K562 (cell line): ENCODE data around the gene FADS6. TPM values are rescaled to one million over a fixed set of nuclear protein-coding genes. Genes with fewer than 3 reads are reported as not detected.

ENCODE experiments used
- ATAC-seq: fragments of 200-7000 bp; cut with Tn5 transposase; 3 replicates; pipeline ENCODE4 v1.9.1; 2020; ENCODE audit warnings: moderate library complexity
- BruUV-seq: library from RNA; stranded (reverse); fragments of 400-500 nt; replicated peaks from 2 replicates; lab custom pipeline; 2021; lab: Mats Ljungman, UMichigan
- CTCF ChIA-PET: fragments of 300-600 bp; formaldehyde crosslinking; extraction: SDS; loops from one replicate; lab custom pipeline; 2021; ENCODE audit warnings: low intra/inter-chr PET ratio; lab: Yijun Ruan, JAX
- POLR2A ChIA-PET: fragments of 300-600, 350-650 bp; sonication (Branson Sonifier 250); formaldehyde crosslinking; extraction: SDS; loops from one replicate; lab custom pipeline; 2021; ENCODE audit warnings: antibody characterized with exemption, inconsistent platforms; lab: Yijun Ruan, JAX
- DNase-seq, 4 experiments: peaks; one replicate each; pipeline versions ENCODE4 v3.0.0 to v3.0.0-alpha.2; 2011 to 2018; ENCODE audit warnings: low spot score in 3 of 4, mixed read lengths in 3 of 4; ENCODE audit errors: extremely low read depth in 1 of 4
- FAIRE-seq: peaks from 2 replicates; lab custom pipeline; 2011; peaks lifted over from hg19 to GRCh38; lab: Jason Lieb, UNC
- H2AFZ ChIP-seq: 2 replicates; pipeline ENCODE4 v1.6.0; 2011; ENCODE audit warnings: low read depth, low read length, control low read depth, inconsistent platforms
- H3K27ac ChIP-seq: fragments of 200-600 bp; 3 replicates; pipeline ENCODE4 v1.8.0; 2011; ENCODE audit warnings: low read depth, mild to moderate bottlenecking, control low read depth, inconsistent platforms, low read length, moderate library complexity, mixed read lengths; ENCODE audit errors: extremely low read depth
- H3K27me3 ChIP-seq, 2 experiments: fragments of 300-600 bp in 1 of 2; 2 replicates in 1 of 2; 3 replicates in 1 of 2; pipeline versions ENCODE4 v1.6.0 to v1.8.0; 2011; ENCODE audit warnings: inconsistent platforms in 2 of 2, low read length in 2 of 2, mild to moderate bottlenecking in 1 of 2, mixed read lengths in 1 of 2, moderate library complexity in 1 of 2; ENCODE audit not compliant: control insufficient read depth in 2 of 2, insufficient read depth in 2 of 2
- H3K36me3 ChIP-seq: fragments of 300-600 bp; 3 replicates; pipeline ENCODE4 v1.8.0; 2011; ENCODE audit warnings: mild to moderate bottlenecking, low read length, inconsistent platforms; ENCODE audit not compliant: control insufficient read depth, insufficient read depth
- H3K4me1 ChIP-seq, 2 experiments: fragments of 200-600 bp in 1 of 2; replicated peaks in 1 of 2; 2 replicates in 1 of 2; 3 replicates in 1 of 2; pipeline versions ENCODE4 v1.5.1 to v1.8.0; 2011; ENCODE audit warnings: inconsistent platforms in 2 of 2, low read length in 2 of 2, mild to moderate bottlenecking in 1 of 2, mixed read lengths in 1 of 2, moderate library complexity in 1 of 2; ENCODE audit not compliant: control insufficient read depth in 2 of 2, insufficient read depth in 2 of 2
- H3K4me2 ChIP-seq: 2 replicates; pipeline ENCODE4 v1.6.1; 2011; ENCODE audit warnings: low read length, control low read depth, inconsistent platforms, mixed read lengths; ENCODE audit not compliant: insufficient read depth
- H3K4me3 ChIP-seq: fragments of 200-600 bp; sonication (generic), shearing (Covaris generic); 2 replicates; pipeline ENCODE4 v1.5.1; 2016; ENCODE audit warnings: control low read depth, inconsistent platforms
- H3K79me2 ChIP-seq: fragments of 200-600 bp; 3 replicates; pipeline ENCODE4 v1.8.0; 2011; ENCODE audit warnings: low read length, inconsistent platforms; ENCODE audit not compliant: control insufficient read depth, insufficient read depth
- H3K9ac ChIP-seq, 2 experiments: 2 replicates each; pipeline versions ENCODE4 v1.6.0 to v1.6.1; 2011; ENCODE audit warnings: low read depth in 2 of 2, low read length in 2 of 2, control low read depth in 1 of 2, inconsistent platforms in 1 of 2, mild to moderate bottlenecking in 1 of 2, mixed read lengths in 1 of 2; ENCODE audit not compliant: insufficient read depth in 1 of 2
- H3K9me1 ChIP-seq: one replicate; pipeline ENCODE4 v1.6.0; 2011; ENCODE audit warnings: inconsistent platforms, mild to moderate bottlenecking, low read length, moderate library complexity; ENCODE audit not compliant: control insufficient read depth, insufficient read depth
- H3K9me3 ChIP-seq: replicated peaks from 2 replicates; pipeline ENCODE4 v1.5.1; 2011; ENCODE audit warnings: low read depth, low read length, inconsistent platforms; ENCODE audit not compliant: control insufficient read depth, insufficient read depth
- H4K20me1 ChIP-seq: replicated peaks from 2 replicates; pipeline ENCODE4 v1.6.1; 2011; ENCODE audit warnings: low read length, inconsistent platforms, mixed read lengths; ENCODE audit not compliant: control insufficient read depth, insufficient read depth
- BRF2 ChIP-seq: IDR thresholded peaks from 3 replicates; pipeline ENCODE4 v1.6.1; 2011; ENCODE audit warnings: borderline replicate concordance, mild to moderate bottlenecking; ENCODE audit not compliant: insufficient read length, insufficient read depth
- CEBPG ChIP-seq, 3 experiments: fragments of 200-800 bp in 1 of 3; sonication (Bioruptor generic) in 1 of 3; sonication (generic) in 1 of 3; formaldehyde crosslinking in 1 of 3; IDR thresholded peaks in 2 of 3; conservative IDR thresholded peaks in 1 of 3; 2 replicates each; pipeline versions ENCODE4 v1.6.1 to v1.8.0; 2016 to 2022; ENCODE audit warnings: missing compliant biosample characterization in 2 of 3, missing genetic modification characterization in 2 of 3, mild to moderate bottlenecking in 1 of 3, missing genetic modification reagents in 1 of 3
- CREM ChIP-seq: IDR thresholded peaks from 2 replicates; pipeline ENCODE4 v1.6.1; 2014; ENCODE audit warnings: antibody characterized with exemption, low read depth
- ELK3 ChIP-seq: fragments of 450-650 bp; formaldehyde crosslinking; IDR thresholded peaks from 2 replicates; pipeline ENCODE4 v1.4.0; 2020; ENCODE audit warnings: mild to moderate bottlenecking
- FOS ChIP-seq: IDR thresholded peaks from 3 replicates; pipeline ENCODE4 v1.6.1; 2011; ENCODE audit not compliant: insufficient read length; ENCODE audit errors: extremely low read depth
- FOXJ2 ChIP-seq: fragments of 200-800 bp; sonication (Bioruptor generic); IDR thresholded peaks from 2 replicates; pipeline ENCODE4 v1.6.1; 2016; ENCODE audit warnings: missing genetic modification characterization, missing compliant biosample characterization
- KDM1A ChIP-seq, 2 experiments: fragments of 450-650 bp; IDR thresholded peaks; 2 replicates each; pipeline ENCODE4 v1.6.1; 2016; ENCODE audit warnings: mild to moderate bottlenecking in 2 of 2
- POU5F1 ChIP-seq: fragments of 150-350 bp; IDR thresholded peaks from 2 replicates; pipeline ENCODE4 v1.6.1; 2014; ENCODE audit warnings: borderline replicate concordance, low read length, low read depth, mild to moderate bottlenecking; ENCODE audit not compliant: partially characterized antibody
- STAT5A ChIP-seq: IDR thresholded peaks from 2 replicates; pipeline ENCODE4 v1.6.1; 2012; ENCODE audit warnings: low read length, inconsistent platforms, borderline replicate concordance
- ZNF280A ChIP-seq: fragments of 450-650 bp; IDR thresholded peaks from 2 replicates; pipeline ENCODE4 v1.6.1; 2018; ENCODE audit warnings: mild to moderate bottlenecking, low read depth; ENCODE audit not compliant: partially characterized antibody
- ZNF586 ChIP-seq: fragments of 450-650 bp; formaldehyde crosslinking; conservative IDR thresholded peaks from 2 replicates; pipeline ENCODE4 v1.4.0; 2020; ENCODE audit warnings: mild to moderate bottlenecking, moderate library complexity
- WGBS: fragments of 100-300 bp; shearing (Covaris generic); methylation state at CpG from one replicate; pipeline ENCODE4 v1.1.6; 2016; ENCODE audit warnings: low coverage, mixed read lengths; ENCODE audit not compliant: insufficient coverage; ENCODE audit errors: missing lambda C conversion rate; 5-methylcytosine and 5-hydroxymethylcytosine counted together
- in situ Hi-C: fragments of 300-500 bp; cut with MboI; formaldehyde crosslinking; loops from 4 replicates; pipeline ENCODE4 v1.15.0; 2018; ENCODE audit warnings: inconsistent platforms, mixed read lengths
- intact Hi-C: fragments of 100-400 bp; cut with micrococcal nuclease; formaldehyde crosslinking; loops from 2 replicates; pipeline ENCODE4 v1.14.2; 2022
- polyA plus RNA-seq, 8 experiments: library from polyadenylated mRNA; depleted of rRNA in 4 of 8; stranded (reverse) in 5 of 8; unstranded in 3 of 8; fragments of >200 nt; fragmentation: Nextera tagmentation in 2 of 8; fragmentation: Illumina TruSeq in 1 of 8; extraction: Ambion mirVana in 2 of 8; extraction: Trizol in 1 of 8; gene quantifications; 2 replicates each; pipeline versions ENCODE4 v1.2.1 to v1.2.3, GENCODE V29; 2011 to 2014; ENCODE audit warnings: inconsistent platforms in 1 of 8, missing spikeins in 1 of 8
- total RNA-seq, 7 experiments: library from RNA; depleted of rRNA in 6 of 7; stranded (reverse); fragments of >200 nt in 6 of 7; fragmentation: Illumina TruSeq in 2 of 7; extraction: Trizol in 2 of 7; gene quantifications; 2 replicates each; pipeline versions ENCODE4 v1.2.1 to v1.2.3, GENCODE V29; 2011 to 2021; ENCODE audit warnings: low replicate concordance in 1 of 7
- TF ChIP-seq, protein P1 (sequence below): sonication (generic); formaldehyde crosslinking; IDR thresholded peaks from 2 replicates; pipeline ENCODE4 v1.4.0; 2020; ENCODE audit warnings: mild to moderate bottlenecking, missing genetic modification reagents

Gene FADS6
- total and polyA plus RNA-seq, 9 of the 15 experiments (the other 6 are each of a cell fraction or from before 2014, with no cell fraction given) = 0.18 to 0.22 TPM; not detected in 7

- no peak for TF ChIP-seq CREM
- TF ChIP-seq KDM1A (IDR thresholded peaks at IDR 0.05) = no peak
- TF ChIP-seq POU5F1 = no peak
- no peak for TF ChIP-seq ZNF280A
- no peak for TF ChIP-seq FOXJ2 (tag)
- TF ChIP-seq FOS = no peak
- TF ChIP-seq ELK3 (CRISPR knock-in tag) = no peak
These were observed 37.3 kb downstream of the FADS6 start (continued) for GRCh38 chr17:74856112-74856511.

GRCh38 chr17:74855323-74855722 lies 38.1 kb downstream of the FADS6 start:
- FAIRE-seq = no peak
- ChIA-PET CTCF (no interaction called here), POLR2A (interaction anchor here (1.0 to 1.8 kb wide), 2 partner anchors 12 to 88 kb away, joined by 3 to 6 read pairs; no protein-coding TSS in a partner anchor)
- no peak overlapping the region for H3K4me2 ChIP-seq
- H3K9me3 ChIP-seq = no peaks in the 10 kb centered on the region
- H4K20me1 ChIP-seq = 0 out of 2 replicates have a peak, but pooled peaks cover 3% of the 10 kb centered on the region
- no peak overlapping the region for H2AFZ ChIP-seq
- in situ Hi-C loops = loop anchor here (5.0 kb wide), 1 partner anchor 63 kb away; no protein-coding TSS in a partner anchor
- peaks cover 0 to 43% of the 10 kb centered on the region in 2 experiments; a peak in 2 of 5 replicates for H3K4me1 ChIP-seq
- no peak overlapping the region for H3K9ac ChIP-seq
- intact Hi-C loops = no loop called here
- DNase-seq = no peak
- no TSS peak for BruUV-seq
- H3K4me3 ChIP-seq = no peak overlapping the region
- no peak overlapping the region for H3K27ac ChIP-seq
- no peaks in the 10 kb centered on the region for H3K36me3 ChIP-seq
- 18% methylated on average over 3 of the region's 4 CpGs for WGBS
- no peaks in the 10 kb centered on the region for H3K79me2 ChIP-seq
- no peaks in the 10 kb centered on the region for H3K9me1 ChIP-seq
- ATAC-seq = no peak
- peaks cover 0 to 37% of the 10 kb centered on the region in 2 experiments; a peak in 2 of 5 replicates for H3K27me3 ChIP-seq
- TF ChIP-seq, protein P1, sequence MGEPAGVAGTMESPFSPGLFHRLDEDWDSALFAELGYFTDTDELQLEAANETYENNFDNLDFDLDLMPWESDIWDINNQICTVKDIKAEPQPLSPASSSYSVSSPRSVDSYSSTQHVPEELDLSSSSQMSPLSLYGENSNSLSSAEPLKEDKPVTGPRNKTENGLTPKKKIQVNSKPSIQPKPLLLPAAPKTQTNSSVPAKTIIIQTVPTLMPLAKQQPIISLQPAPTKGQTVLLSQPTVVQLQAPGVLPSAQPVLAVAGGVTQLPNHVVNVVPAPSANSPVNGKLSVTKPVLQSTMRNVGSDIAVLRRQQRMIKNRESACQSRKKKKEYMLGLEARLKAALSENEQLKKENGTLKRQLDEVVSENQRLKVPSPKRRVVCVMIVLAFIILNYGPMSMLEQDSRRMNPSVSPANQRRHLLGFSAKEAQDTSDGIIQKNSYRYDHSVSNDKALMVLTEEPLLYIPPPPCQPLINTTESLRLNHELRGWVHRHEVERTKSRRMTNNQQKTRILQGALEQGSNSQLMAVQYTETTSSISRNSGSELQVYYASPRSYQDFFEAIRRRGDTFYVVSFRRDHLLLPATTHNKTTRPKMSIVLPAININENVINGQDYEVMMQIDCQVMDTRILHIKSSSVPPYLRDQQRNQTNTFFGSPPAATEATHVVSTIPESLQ (CRISPR knock-in tag) = no peak
- TF ChIP-seq ZNF586 (CRISPR knock-in tag) (no peak), KDM1A (IDR thresholded peaks at IDR 0.05) (peak; percentile 39 to 71; a peak in 3 of 4 replicates), BRF2 (no peak), CEBPG (CRISPR knock-in tag; IDR thresholded peaks at IDR 0.05) (peak; percentile 11; the same call in 1 of the 2 replicates), CEBPG (tag; conservative IDR thresholded peaks at IDR 0.05 in 1 of 2, IDR thresholded peaks at IDR 0.05 in 1 of 2) (no peak), STAT5A (no peak)
